ENCODE data around the gene C2CD4C.
"Not testable (repeated sequence)": the region's sequence is repeated elsewhere in the genome, so short reads cannot be mapped to it uniquely, and the experiment has no call there.

The C2CD4C gene

DNA sequence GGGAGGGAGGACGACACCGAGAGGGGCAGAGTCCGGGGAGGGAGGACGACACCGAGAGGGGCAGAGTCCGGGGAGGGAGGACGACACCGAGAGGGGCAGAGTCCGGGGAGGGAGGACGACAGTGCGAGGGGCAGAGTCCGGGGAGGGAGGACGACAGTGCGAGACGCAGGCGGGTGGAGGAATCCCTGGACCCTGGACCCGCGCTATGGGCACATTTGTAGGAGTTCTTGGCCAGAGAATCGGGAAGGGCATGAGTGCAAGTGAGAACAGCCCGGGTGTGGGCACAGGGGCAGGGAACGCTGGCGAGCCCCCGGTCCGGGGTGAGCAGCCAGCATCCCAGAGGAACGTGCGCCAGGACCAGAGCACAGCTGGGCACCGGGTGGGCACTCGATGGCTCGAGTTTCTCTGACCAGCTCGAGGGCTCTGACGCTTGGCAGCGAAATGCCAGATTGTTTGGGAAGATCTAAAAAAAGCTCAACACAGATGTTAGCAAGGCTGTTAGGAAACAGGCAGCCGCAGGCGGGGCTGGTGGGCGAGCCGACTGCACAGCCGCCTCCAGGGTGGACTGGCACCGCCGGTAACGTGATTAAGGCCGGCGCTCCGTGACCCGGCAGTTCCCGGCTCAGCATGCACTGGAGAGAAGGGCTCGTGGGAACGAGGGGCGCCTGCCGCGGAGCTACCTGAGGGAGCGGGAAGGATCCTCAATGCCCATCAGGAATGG, 17.9 kb upstream of the C2CD4C start:
- Histone ChIP-seq H3K4me1 (no peaks in the 10 kb centered on the region), H3K4me2 (no peak overlapping the region), H4K20me1 (no peaks in the 10 kb centered on the region), H3K4me3 (no peak overlapping the region), H3K27ac (no peak overlapping the region), H3K9ac (no peak overlapping the region), H3K27me3 (no peaks in the 10 kb centered on the region), H3K36me3 (no peaks in the 10 kb centered on the region), H3K9me3 (peaks cover 19% of the 10 kb centered on the region)
- TF ChIP-seq Cebpa-rat (IDR thresholded peaks at IDR 0.05) = no peak

DNA sequence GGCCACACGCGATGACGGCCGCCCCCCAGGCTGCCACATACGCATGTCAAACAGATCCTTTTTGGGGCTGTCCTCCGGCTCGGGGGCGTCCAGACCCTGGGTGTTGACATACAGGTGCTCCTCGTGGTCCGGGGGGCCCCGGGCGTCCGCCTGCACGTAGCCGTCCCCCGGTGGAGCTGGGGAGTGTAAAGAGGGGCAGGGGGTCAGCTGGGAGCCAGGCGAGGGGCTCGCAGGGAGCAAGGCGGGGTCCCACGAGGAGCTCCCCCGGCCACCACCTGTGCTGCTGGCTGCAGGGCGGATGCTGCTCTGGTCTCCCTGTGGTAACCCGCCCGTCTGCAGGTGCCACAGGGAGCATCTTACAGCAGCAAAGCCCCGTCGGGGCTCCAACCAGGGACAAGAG, 16.1 kb upstream of the C2CD4C start:
- Histone ChIP-seq H3K4me2 (no peak overlapping the region), H3K9ac (no peak overlapping the region), H3K27ac (no peak overlapping the region), H3K36me3 (no peaks in the 10 kb centered on the region), H3K27me3 (no peaks in the 10 kb centered on the region), H3K4me3 (no peak overlapping the region), H3K9me3 (peaks cover 9% of the 10 kb centered on the region), H4K20me1 (no peaks in the 10 kb centered on the region), H3K4me1 (no peaks in the 10 kb centered on the region)
- TF ChIP-seq Cebpa-rat (IDR thresholded peaks at IDR 0.05) = no peak

DNA sequence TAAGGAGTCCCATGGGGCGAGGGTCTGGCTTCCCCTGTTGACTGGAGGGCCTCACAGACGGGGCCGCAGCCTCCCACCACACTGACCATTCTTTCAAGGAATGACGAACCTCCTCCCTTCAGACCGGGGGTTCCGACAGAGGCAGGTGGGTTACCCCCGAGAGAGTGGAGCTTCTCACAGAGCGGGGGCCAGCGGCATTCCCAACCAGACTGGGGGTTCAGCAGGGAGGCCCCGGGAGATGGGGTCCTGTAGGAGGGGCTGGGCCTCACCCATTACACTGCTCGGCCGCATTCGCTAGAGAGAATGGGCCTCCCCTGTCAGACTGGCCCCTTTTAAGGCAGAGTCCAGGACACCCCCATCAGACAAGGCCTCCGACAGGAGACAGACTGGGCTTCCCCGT, 15.6 kb upstream of the C2CD4C start:
- Histone ChIP-seq H3K4me2 (no peak overlapping the region), H3K4me3 (no peak overlapping the region), H3K27ac (no peak overlapping the region), H3K27me3 (no peaks in the 10 kb centered on the region), H3K36me3 (no peaks in the 10 kb centered on the region), H4K20me1 (no peaks in the 10 kb centered on the region), H3K9ac (no peak overlapping the region), H3K9me3 (peaks cover 4% of the 10 kb centered on the region), H3K4me1 (no peaks in the 10 kb centered on the region)
- no peak for TF ChIP-seq Cebpa-rat (IDR thresholded peaks at IDR 0.05)

DNA sequence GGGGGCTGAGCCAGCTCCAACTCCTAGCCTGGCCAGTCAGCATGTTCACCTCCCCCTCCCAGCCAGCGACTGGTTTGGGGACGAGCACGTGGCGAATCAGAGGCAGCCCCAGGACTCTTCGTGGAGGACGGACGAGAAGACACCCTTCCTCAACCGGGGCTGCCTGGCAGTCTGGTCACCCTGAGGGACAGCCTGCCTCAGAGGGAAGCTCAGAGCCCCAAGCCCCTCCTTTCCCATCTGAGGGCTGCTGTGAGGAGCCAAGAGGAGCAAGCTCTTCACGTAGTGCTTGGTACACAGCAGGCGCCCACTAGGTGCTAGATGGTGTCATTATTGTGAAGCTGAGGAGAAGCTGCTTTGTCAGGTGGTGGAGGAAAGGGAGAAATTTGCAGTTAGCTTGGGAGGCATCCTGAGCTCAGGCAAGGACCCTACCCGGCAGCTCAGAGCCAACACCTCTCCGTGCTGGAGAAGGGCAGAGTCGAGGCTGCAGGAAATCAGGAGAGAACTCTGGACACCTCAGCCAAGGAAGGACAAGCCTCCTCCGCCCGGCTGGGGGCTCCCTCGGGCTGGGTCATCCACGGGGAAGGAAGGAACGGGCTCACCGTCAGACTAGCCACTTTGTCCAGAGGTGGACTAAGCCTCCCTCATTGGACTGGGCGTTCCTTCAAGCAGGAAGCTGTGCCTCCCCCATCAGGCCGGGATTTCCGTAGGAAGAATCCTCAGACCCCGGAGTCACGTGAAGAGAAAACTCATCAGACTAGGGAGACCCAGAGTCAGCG, 14.9 kb upstream of the C2CD4C start:
- no peaks in the 10 kb centered on the region for H4K20me1 ChIP-seq
- no peak overlapping the region for H3K4me3 ChIP-seq
- H3K9ac ChIP-seq = no peak overlapping the region
- H3K27ac ChIP-seq = no peak overlapping the region
- H3K4me2 ChIP-seq = no peak overlapping the region
- no peaks in the 10 kb centered on the region for H3K36me3 ChIP-seq
- no peaks in the 10 kb centered on the region for H3K9me3 ChIP-seq
- TF ChIP-seq Cebpa-rat (IDR thresholded peaks at IDR 0.05) = no peak
- no peaks in the 10 kb centered on the region for H3K4me1 ChIP-seq
- no peaks in the 10 kb centered on the region for H3K27me3 ChIP-seq

DNA sequence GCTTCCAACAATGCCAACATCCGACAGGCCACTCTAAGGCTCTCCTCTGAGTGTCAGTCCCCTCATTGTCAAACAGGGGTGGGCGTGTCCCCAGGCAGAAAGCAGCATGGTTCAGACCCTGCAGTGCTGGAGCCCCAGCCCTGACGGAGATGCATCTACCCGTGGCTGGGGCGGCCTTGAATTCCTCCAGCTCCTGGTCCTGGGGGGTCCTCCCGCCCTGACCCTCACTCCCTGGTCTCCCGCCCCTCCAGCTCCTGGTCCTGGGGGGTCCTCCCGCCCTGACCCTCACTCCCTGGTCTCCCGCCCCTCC, 13.9 kb upstream of the C2CD4C start:
- H3K9me3 ChIP-seq, H3K4me3 ChIP-seq, H4K20me1 ChIP-seq, H3K4me2 ChIP-seq, H3K4me1 ChIP-seq, H3K27ac ChIP-seq, H3K36me3 ChIP-seq, H3K9ac ChIP-seq, H3K27me3 ChIP-seq: not testable (repeated sequence)

DNA sequence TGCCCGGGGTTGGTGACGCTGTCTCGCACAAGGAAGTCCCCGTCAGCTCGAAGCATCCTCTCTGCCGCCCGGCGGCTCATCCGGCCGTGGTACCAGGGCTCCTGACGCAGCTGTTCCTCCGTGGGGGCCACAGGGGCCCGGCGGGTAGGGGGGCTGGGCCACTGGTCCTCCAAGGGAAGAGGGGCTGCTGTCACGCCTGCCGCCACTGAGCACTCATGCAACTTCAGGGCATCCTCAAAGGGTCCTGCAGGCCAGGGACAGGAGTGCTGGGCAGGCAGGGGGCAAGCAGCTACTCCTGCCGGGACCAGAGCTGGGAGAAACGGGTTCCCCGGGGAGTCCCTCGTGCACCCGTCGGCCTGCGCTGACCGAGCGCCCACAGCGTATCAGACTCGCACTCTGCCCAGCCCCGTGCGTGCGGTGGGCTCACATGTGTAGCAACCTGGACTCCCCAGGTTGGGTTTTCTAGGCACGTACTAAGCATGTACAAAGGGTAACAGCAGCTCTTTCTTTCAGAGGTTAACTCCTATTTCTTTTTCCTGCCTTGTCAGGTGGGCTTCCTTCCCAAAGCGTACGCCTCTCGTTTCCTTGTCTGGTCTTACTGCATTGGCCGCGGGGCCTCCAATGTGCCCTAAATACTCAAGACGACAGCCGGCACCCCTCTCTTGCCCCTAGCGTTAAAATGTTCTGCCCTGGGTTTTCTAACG, 13.4 kb upstream of the C2CD4C start:
- Histone ChIP-seq H3K27me3 (no peaks in the 10 kb centered on the region), H3K9ac (no peak overlapping the region), H3K4me2 (no peak overlapping the region), H3K36me3 (no peaks in the 10 kb centered on the region), H4K20me1 (no peaks in the 10 kb centered on the region), H3K27ac (no peak overlapping the region), H3K9me3 (no peaks in the 10 kb centered on the region), H3K4me1 (no peaks in the 10 kb centered on the region), H3K4me3 (no peak overlapping the region)
- TF ChIP-seq Cebpa-rat (IDR thresholded peaks at IDR 0.05) = no peak

DNA sequence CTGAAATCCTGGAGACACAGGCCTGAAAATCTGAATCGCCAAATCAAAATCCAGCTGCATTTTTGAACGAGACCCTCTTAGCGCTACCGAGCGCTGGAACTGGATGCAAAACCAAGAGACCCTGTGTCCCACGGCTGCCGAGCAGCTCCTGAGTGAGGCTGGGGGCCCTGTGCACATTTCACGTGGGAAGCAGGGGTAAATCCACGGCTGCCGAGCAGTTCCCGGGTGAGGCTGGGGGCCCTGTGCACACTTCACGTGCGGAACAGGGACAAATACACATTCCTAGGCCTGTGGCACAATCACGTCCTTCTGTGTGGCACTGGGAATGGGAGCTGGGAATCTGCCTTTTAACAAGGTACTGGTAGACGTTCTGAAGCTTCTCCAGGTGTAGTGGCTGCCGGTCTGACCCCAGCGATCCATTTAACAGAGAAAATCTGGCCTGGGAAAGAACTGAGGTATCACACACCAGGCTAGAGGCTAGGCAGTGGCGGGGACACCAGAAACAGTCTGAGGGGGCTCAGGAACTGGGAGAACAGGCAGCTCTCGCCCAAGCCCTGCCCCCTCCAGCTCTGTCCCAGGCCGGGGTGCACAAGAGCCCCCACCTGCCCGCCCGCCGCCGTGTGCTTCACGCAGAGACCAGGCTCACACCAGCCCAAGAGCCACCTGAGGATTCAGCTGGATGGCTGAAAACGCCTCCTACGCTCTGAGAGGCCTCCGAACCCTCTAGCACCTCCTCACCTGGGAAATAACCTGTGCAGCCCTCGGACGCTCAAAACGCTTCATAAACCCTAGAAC, 11.0 kb upstream of the C2CD4C start:
- H3K4me3 ChIP-seq = no peak overlapping the region
- H3K4me1 ChIP-seq = no peaks in the 10 kb centered on the region
- H3K27me3 ChIP-seq = no peaks in the 10 kb centered on the region
- no peak overlapping the region for H3K4me2 ChIP-seq
- H4K20me1 ChIP-seq = no peaks in the 10 kb centered on the region
- no peak overlapping the region for H3K9ac ChIP-seq
- no peak for TF ChIP-seq Cebpa-rat (IDR thresholded peaks at IDR 0.05)
- H3K27ac ChIP-seq = no peak overlapping the region
- H3K36me3 ChIP-seq = no peaks in the 10 kb centered on the region
- H3K9me3 ChIP-seq = no peaks in the 10 kb centered on the region

DNA sequence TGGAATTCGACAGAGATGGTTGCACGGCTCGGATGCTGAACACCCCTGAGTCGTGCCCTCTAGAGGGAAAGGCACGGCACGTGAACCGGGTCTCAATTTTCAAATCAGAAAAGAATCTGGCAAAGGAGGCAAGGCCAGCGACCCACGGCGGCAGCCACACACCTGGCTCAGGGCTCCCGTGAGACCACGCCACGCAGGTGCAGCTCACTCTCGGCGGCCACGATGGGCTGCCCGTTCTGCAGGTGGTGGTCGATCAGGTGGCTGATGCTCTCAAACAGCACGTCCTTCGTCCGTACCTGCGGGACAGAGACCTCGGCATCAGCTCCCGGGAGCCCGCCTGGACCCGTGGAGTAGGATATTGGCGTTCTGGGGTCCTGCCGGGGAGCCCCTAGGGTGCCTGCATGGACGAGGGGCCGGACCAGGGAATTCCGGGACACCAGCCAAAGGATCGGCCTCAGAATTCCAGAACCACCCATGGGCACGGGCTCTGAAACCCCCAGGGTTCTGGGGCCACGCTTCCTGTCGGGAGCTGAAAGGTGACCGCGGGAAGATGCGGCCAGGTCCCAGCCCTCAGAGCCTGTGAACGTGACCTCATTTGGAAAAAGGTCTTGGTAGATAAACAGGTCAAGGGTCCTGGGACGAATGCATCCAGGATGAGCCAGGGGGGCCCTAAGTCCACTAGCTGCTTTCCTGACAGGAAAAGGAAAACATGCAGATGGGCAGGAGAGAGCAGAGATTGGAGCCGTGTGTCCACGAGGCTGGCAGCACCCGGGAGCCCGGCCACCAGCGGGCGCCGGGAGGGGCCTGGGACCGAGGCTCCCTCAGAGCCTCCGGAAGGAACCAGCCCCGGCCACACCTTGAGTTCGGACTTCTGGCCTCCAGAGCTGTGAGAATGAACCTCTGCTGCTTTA, 10.1 kb upstream of the C2CD4C start:
- no peaks in the 10 kb centered on the region for H3K4me1 ChIP-seq
- no peak overlapping the region for H3K9ac ChIP-seq
- H3K27me3 ChIP-seq = no peaks in the 10 kb centered on the region
- TF ChIP-seq Cebpa-rat (IDR thresholded peaks at IDR 0.05) = no peak
- H3K4me3 ChIP-seq = no peak overlapping the region
- H3K27ac ChIP-seq = no peak overlapping the region
- no peaks in the 10 kb centered on the region for H3K36me3 ChIP-seq
- no peaks in the 10 kb centered on the region for H3K9me3 ChIP-seq
- no peak overlapping the region for H3K4me2 ChIP-seq
- H4K20me1 ChIP-seq = no peaks in the 10 kb centered on the region

DNA sequence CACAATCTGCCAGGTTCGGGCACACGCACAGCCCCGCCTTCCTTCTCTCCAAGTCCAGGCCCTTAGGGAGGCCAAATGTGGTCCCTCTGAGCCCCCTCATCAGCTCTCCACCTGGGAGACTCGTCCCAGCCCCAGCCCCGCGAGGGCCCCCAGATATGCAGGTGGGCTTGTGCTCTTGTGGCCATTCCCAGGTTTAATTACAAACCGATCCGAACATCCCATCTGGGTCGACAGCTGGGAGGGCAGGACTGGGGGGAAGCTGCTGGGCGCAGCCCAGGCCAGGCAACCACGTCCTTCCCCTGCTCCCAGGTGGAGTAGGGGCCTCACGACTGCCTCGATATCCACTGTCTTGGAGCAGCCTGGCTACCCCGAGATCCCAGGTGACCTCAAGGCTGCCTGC, 7.5 kb upstream of the C2CD4C start:
- H3K4me3 ChIP-seq = no peak overlapping the region
- no peaks in the 10 kb centered on the region for H4K20me1 ChIP-seq
- H3K4me2 ChIP-seq = no peak overlapping the region
- H3K27me3 ChIP-seq = no peaks in the 10 kb centered on the region
- TF ChIP-seq Cebpa-rat (IDR thresholded peaks at IDR 0.05) = no peak
- no peak overlapping the region for H3K9ac ChIP-seq
- no peak overlapping the region for H3K27ac ChIP-seq
- no peaks in the 10 kb centered on the region for H3K9me3 ChIP-seq
- no peaks in the 10 kb centered on the region for H3K36me3 ChIP-seq
- H3K4me1 ChIP-seq = no peaks in the 10 kb centered on the region

Data from BLaER1 (cell line).